HepG2 (cell line): ENCODE data around the gene BRAT1. TPM values are rescaled to one million over a fixed set of nuclear protein-coding genes. Genes with fewer than 3 reads are reported as not detected.
A peak's percentile ranks its signal among the peaks of the same experiment; 100 is the strongest.

Experiments used
- ARNT2 ChIP-seq: sonication (generic); formaldehyde crosslinking; IDR thresholded peaks from 2 replicates; pipeline ENCODE4 v1.8.0; 2022; ENCODE audit warnings: mild to moderate bottlenecking, low read depth, missing genetic modification reagents, moderate library complexity
- ATF5 ChIP-seq: sonication (generic); formaldehyde crosslinking; IDR thresholded peaks from 2 replicates; pipeline ENCODE4 v1.4.0; 2020; ENCODE audit warnings: mild to moderate bottlenecking, low read depth, missing genetic modification reagents
- BATF2 ChIP-seq: sonication (generic); formaldehyde crosslinking; IDR thresholded peaks from 2 replicates; pipeline ENCODE4 v1.8.0; 2022; ENCODE audit warnings: mild to moderate bottlenecking, missing genetic modification reagents, moderate library complexity
- DRAP1 ChIP-seq: IDR thresholded peaks from 2 replicates; pipeline ENCODE4 v1.6.1; 2016; ENCODE audit warnings: missing genetic modification reagents, missing compliant biosample characterization
- E2F5 ChIP-seq: sonication (generic); formaldehyde crosslinking; conservative IDR thresholded peaks from 2 replicates; pipeline ENCODE4 v1.4.0; 2020; ENCODE audit warnings: missing genetic modification reagents
- HMG20B ChIP-seq: conservative IDR thresholded peaks from 2 replicates; pipeline ENCODE4 v1.6.1; 2016; ENCODE audit warnings: missing genetic modification reagents, missing compliant biosample characterization
- KLF16 ChIP-seq, 2 experiments: sonication (generic) in 1 of 2; formaldehyde crosslinking in 1 of 2; IDR thresholded peaks; 2 replicates each; pipeline versions ENCODE4 v1.6.1 to v1.8.0; 2016 to 2023; ENCODE audit warnings: missing genetic modification reagents in 2 of 2, missing compliant biosample characterization in 1 of 2
- NRL ChIP-seq: sonication (generic); formaldehyde crosslinking; IDR thresholded peaks from 2 replicates; pipeline ENCODE4 v1.5.0; 2020; ENCODE audit warnings: missing genetic modification reagents, mild to moderate bottlenecking, moderate library complexity, borderline replicate concordance
- RFX1 ChIP-seq: fragments of 450-650 bp; IDR thresholded peaks from 2 replicates; pipeline ENCODE4 v1.6.1; 2017
- SIN3A ChIP-seq: IDR thresholded peaks from 2 replicates; pipeline ENCODE4 v1.6.1; 2011; ENCODE audit warnings: low read depth, mild to moderate bottlenecking, control low read depth, low read length, borderline replicate concordance
- SMARCC2 ChIP-seq: fragments of 450-650 bp; IDR thresholded peaks from 2 replicates; pipeline ENCODE4 v1.6.1; 2017; ENCODE audit warnings: antibody characterized with exemption, mild to moderate bottlenecking
- SSRP1 ChIP-seq: IDR thresholded peaks from 2 replicates; pipeline ENCODE4 v1.6.1; 2016; ENCODE audit warnings: control low read depth
- TOE1 ChIP-seq: sonication (generic); formaldehyde crosslinking; IDR thresholded peaks from 2 replicates; pipeline ENCODE4 v1.4.0; 2020; ENCODE audit warnings: mild to moderate bottlenecking, missing genetic modification reagents
- ZBTB2 ChIP-seq: sonication (generic); formaldehyde crosslinking; IDR thresholded peaks from 2 replicates; pipeline ENCODE4 v1.8.0; 2022; ENCODE audit warnings: low read depth, missing genetic modification reagents
- ZBTB44 ChIP-seq: sonication (generic); formaldehyde crosslinking; IDR thresholded peaks from 2 replicates; pipeline ENCODE4 v1.4.0; 2020; ENCODE audit warnings: missing genetic modification reagents
- ZFP36 ChIP-seq: fragments of 150-350 bp; IDR thresholded peaks from 2 replicates; pipeline ENCODE4 v1.6.1; 2018; ENCODE audit warnings: borderline replicate concordance, low read length, low read depth; ENCODE audit not compliant: partially characterized antibody
- ZGPAT ChIP-seq: IDR thresholded peaks from 2 replicates; pipeline ENCODE4 v1.6.1; 2016; ENCODE audit warnings: mild to moderate bottlenecking
- ZNF710 ChIP-seq: sonication (generic); formaldehyde crosslinking; IDR thresholded peaks from 2 replicates; pipeline ENCODE4 v1.5.0; 2020; ENCODE audit warnings: mild to moderate bottlenecking, missing genetic modification reagents, borderline replicate concordance
- ZSCAN29 ChIP-seq: sonication (generic); formaldehyde crosslinking; conservative IDR thresholded peaks from 2 replicates; pipeline ENCODE4 v1.4.0; 2020; ENCODE audit warnings: mild to moderate bottlenecking, missing genetic modification reagents
- polyA plus RNA-seq, 8 experiments: library from polyadenylated mRNA; depleted of rRNA in 3 of 8; stranded (reverse) in 7 of 8; unstranded in 1 of 8; fragments of >200 nt; fragmentation: Illumina TruSeq in 4 of 8; extraction: Trizol in 4 of 8; gene quantifications; 2 replicates each; pipeline versions ENCODE4 v1.2.1 to v1.2.3, GENCODE V29; 2011 to 2016; ENCODE audit warnings: low read depth in 4 of 8, missing spikeins in 1 of 8, mixed read lengths in 1 of 8; ENCODE audit not compliant: insufficient read depth in 1 of 8
- total RNA-seq, 5 experiments: library from RNA; depleted of rRNA; stranded (reverse); fragments of >200 nt; fragmentation: Illumina TruSeq; extraction: Trizol; gene quantifications; 2 replicates each; pipeline ENCODE4 v1.2.3, GENCODE V29; 2016; ENCODE audit warnings: low read depth in 1 of 5

The BRAT1 gene
- total and polyA plus RNA-seq, 2 of the 13 experiments (the other 11 are each of a cell fraction or from before 2014, with no cell fraction given): 10.2 to 20.3 TPM

GRCh38 chr7:2558629-2559282 is 3.4 kb upstream of the BRAT1 start, which contains the start of gene IQCE (continued):
- no peak for TF ChIP-seq E2F5
- peak; percentile 92 for TF ChIP-seq RFX1
- TF ChIP-seq ZBTB44 (CRISPR knock-in tag): 0 out of 2 replicates have a peak, but pooled peaks have one; percentile 12
- peak; percentile 62; the same call in 1 of the 2 replicates for TF ChIP-seq ZNF710 (CRISPR knock-in tag)
- 0 out of 2 replicates have a peak, but pooled peaks have one; percentile 28 for TF ChIP-seq ZSCAN29
- TF ChIP-seq DRAP1 (CRISPR knock-in tag): peak; percentile 45; the same call in 1 of the 2 replicates
- no peak for TF ChIP-seq BATF2 (CRISPR knock-in tag)
- peak; percentile 53 for TF ChIP-seq ARNT2 (CRISPR knock-in tag)
- no peak for TF ChIP-seq ATF5 (CRISPR knock-in tag)
- no peak for TF ChIP-seq SMARCC2
- peak; percentile 91; the same call in 1 of the 2 replicates for TF ChIP-seq SIN3A
- TF ChIP-seq NRL: no peak
- TF ChIP-seq ZBTB2: 0 out of 2 replicates have a peak, but pooled peaks have one; percentile 43
- no peak; a peak in 1 of 4 replicates for TF ChIP-seq KLF16 (CRISPR knock-in tag; IDR thresholded peaks at IDR 0.05)
- 0 out of 2 replicates have a peak, but pooled peaks have one; percentile 37 for TF ChIP-seq ZGPAT (CRISPR knock-in tag)
- peak; percentile 17 for TF ChIP-seq ZFP36
- no peak for TF ChIP-seq HMG20B
- no peak for TF ChIP-seq TOE1
- no peak for TF ChIP-seq SSRP1
